ENCODE results near the gene KLHL1. TPM values are rescaled to one million over a fixed set of nuclear protein-coding genes. Genes with fewer than 3 reads are reported as not detected.

KLHL1 gene
- total RNA-seq, 5 donors from 2014 or later (not counting 1 experiment from before 2014, with no cell fraction given) = not detected

DNA sequence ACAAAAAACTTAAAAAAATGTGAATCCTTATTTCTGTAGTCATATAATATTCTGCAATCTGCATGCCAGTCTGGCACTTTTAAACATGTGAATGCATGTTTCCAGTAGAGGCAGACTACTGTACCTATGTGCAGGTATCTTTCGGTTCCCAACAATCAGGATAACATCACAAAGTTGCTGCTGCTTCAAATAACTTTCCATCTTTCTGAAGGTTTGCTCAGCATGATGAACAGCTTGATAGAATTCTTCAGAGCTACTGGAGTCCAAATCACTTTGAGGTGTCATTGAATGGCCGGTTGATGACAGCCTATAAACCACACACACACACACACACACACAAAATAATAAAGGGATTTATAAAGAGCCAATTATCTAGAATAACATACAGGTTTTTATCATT is 132.8 kb downstream of the KLHL1 start:
- Mint-ChIP-seq H3K9me3 (peaks cover 4 to 8% (median 8%) of the 10 kb centered on the region in 3 donors), H3K4me1 (no peaks in the 10 kb centered on the region), H3K27ac (no peak overlapping the region), H3K4me3 (no peak overlapping the region), H3K27me3 (no peaks in the 10 kb centered on the region), H3K36me3 (no peaks in the 10 kb centered on the region)
- no peak overlapping the region for H3K27ac ChIP-seq (ENCODE audit: low read length)
- DNase-seq (no peak), ATAC-seq (replicated peaks in 1 of 4) (no peak)
- 71% methylated on average over 1 of the region's 2 CpGs for WGBS (ENCODE audit: insufficient coverage)
- POLR2A ChIA-PET = no interaction called here
- no peaks in the 10 kb centered on the region for H3K4me1 ChIP-seq (ENCODE audit: control insufficient read depth in 1 of 2, extremely low read depth in 1 of 2, insufficient read depth in 2 of 2, low read length in 2 of 2)
- H3K4me3 ChIP-seq (ENCODE audit: control insufficient read depth in 1 of 2, extremely low read depth in 1 of 2, low read length in 1 of 2) = no peak overlapping the region
- no peaks in the 10 kb centered on the region for H3K9me3 ChIP-seq
- CTCF ChIA-PET = no interaction called here
- no peaks in the 10 kb centered on the region for H3K27me3 ChIP-seq (replicated peaks in 1 of 2; ENCODE audit: control insufficient read depth in 2 of 2, extremely low read depth in 1 of 2, insufficient read depth in 2 of 2, low read length in 1 of 2)
- H3K36me3 ChIP-seq (ENCODE audit: control insufficient read depth in 2 of 2, extremely low read depth in 1 of 2, insufficient read depth in 1 of 2, low read length in 1 of 2) = no peaks in the 10 kb centered on the region

- Mint-ChIP-seq H3K27ac (no peak overlapping the region), H3K9me3 (peaks cover 11 to 19% (median 16%) of the 10 kb centered on the region in 3 donors), H3K4me1 (no peaks in the 10 kb centered on the region), H3K27me3 (no peaks in the 10 kb centered on the region), H3K36me3 (no peaks in the 10 kb centered on the region), H3K4me3 (no peak overlapping the region)
- no peaks in the 10 kb centered on the region for H3K4me1 ChIP-seq (ENCODE audit: control insufficient read depth in 1 of 2, extremely low read depth in 1 of 2, insufficient read depth in 2 of 2, low read length in 2 of 2)
- DNase-seq (no peak), ATAC-seq (replicated peaks in 1 of 4) (no peak)
- POLR2A ChIA-PET = no interaction called here
- H3K9me3 ChIP-seq = no peaks in the 10 kb centered on the region
- H3K36me3 ChIP-seq (ENCODE audit: control insufficient read depth in 2 of 2, extremely low read depth in 1 of 2, insufficient read depth in 1 of 2, low read length in 1 of 2) = no peaks in the 10 kb centered on the region
- WGBS (ENCODE audit: insufficient coverage) = 4% methylated on average over 2 of the region's 2 CpGs
- H3K27ac ChIP-seq (ENCODE audit: low read length) = no peak overlapping the region
- H3K4me3 ChIP-seq (ENCODE audit: control insufficient read depth in 1 of 2, extremely low read depth in 1 of 2, low read length in 1 of 2) = no peak overlapping the region
- CTCF ChIA-PET = no interaction called here
- no peaks in the 10 kb centered on the region for H3K27me3 ChIP-seq (replicated peaks in 1 of 2; ENCODE audit: control insufficient read depth in 2 of 2, extremely low read depth in 1 of 2, insufficient read depth in 2 of 2, low read length in 1 of 2)
These were observed 137.7 kb downstream of the KLHL1 start for GRCh38 chr13:69970520-69970919.

- Mint-ChIP-seq H3K27ac (no peak overlapping the region), H3K36me3 (no peaks in the 10 kb centered on the region), H3K4me1 (no peaks in the 10 kb centered on the region), H3K4me3 (no peak overlapping the region), H3K27me3 (no peaks in the 10 kb centered on the region), H3K9me3 (peaks cover 0 to 11% (median 10%) of the 10 kb centered on the region in 3 donors)
- CTCF ChIA-PET = no interaction called here
- POLR2A ChIA-PET = no interaction called here
- no peak overlapping the region for H3K4me3 ChIP-seq (ENCODE audit: control insufficient read depth in 1 of 2, extremely low read depth in 1 of 2, low read length in 1 of 2)
- H3K36me3 ChIP-seq (ENCODE audit: control insufficient read depth in 2 of 2, extremely low read depth in 1 of 2, insufficient read depth in 1 of 2, low read length in 1 of 2) = no peaks in the 10 kb centered on the region
- H3K27ac ChIP-seq (ENCODE audit: low read length) = no peak overlapping the region
- H3K27me3 ChIP-seq (replicated peaks in 1 of 2; ENCODE audit: control insufficient read depth in 2 of 2, extremely low read depth in 1 of 2, insufficient read depth in 2 of 2, low read length in 1 of 2) = no peaks in the 10 kb centered on the region
- no peaks in the 10 kb centered on the region for H3K9me3 ChIP-seq
- ATAC-seq (replicated peaks in 1 of 4) (no peak), DNase-seq (no peak)
- 80% methylated on average over 1 of the region's 2 CpGs for WGBS (ENCODE audit: insufficient coverage)
- H3K4me1 ChIP-seq (ENCODE audit: control insufficient read depth in 1 of 2, extremely low read depth in 1 of 2, insufficient read depth in 2 of 2, low read length in 2 of 2) = no peaks in the 10 kb centered on the region
These were observed 149.2 kb downstream of the KLHL1 start for GRCh38 chr13:69959046-69959445.

- DNase-seq (no peak), ATAC-seq (replicated peaks in 1 of 4) (no peak)
- Mint-ChIP-seq H3K27me3 (no peaks in the 10 kb centered on the region), H3K4me1 (no peaks in the 10 kb centered on the region), H3K9me3 (peaks cover 0 to 13% (median 12%) of the 10 kb centered on the region in 3 donors), H3K36me3 (no peaks in the 10 kb centered on the region), H3K4me3 (no peak overlapping the region), H3K27ac (no peak overlapping the region)
- ChIA-PET POLR2A (no interaction called here), CTCF (interaction anchor here in 1 of 2 donors (0.7 kb wide), 1 partner anchor 10 kb away, joined by 3 read pairs; no protein-coding TSS in a partner anchor)
- no peak overlapping the region for H3K4me3 ChIP-seq (ENCODE audit: control insufficient read depth in 1 of 2, extremely low read depth in 1 of 2, low read length in 1 of 2)
- H3K36me3 ChIP-seq (ENCODE audit: control insufficient read depth in 2 of 2, extremely low read depth in 1 of 2, insufficient read depth in 1 of 2, low read length in 1 of 2) = no peaks in the 10 kb centered on the region
- no peaks in the 10 kb centered on the region for H3K4me1 ChIP-seq (ENCODE audit: control insufficient read depth in 1 of 2, extremely low read depth in 1 of 2, insufficient read depth in 2 of 2, low read length in 2 of 2)
- no CpG with 5 or more reads among the region's 5 CpGs for WGBS (ENCODE audit: insufficient coverage)
- H3K27me3 ChIP-seq (replicated peaks in 1 of 2; ENCODE audit: control insufficient read depth in 2 of 2, extremely low read depth in 1 of 2, insufficient read depth in 2 of 2, low read length in 1 of 2) = no peaks in the 10 kb centered on the region
- no peak overlapping the region for H3K27ac ChIP-seq (ENCODE audit: low read length)
- no peaks in the 10 kb centered on the region for H3K9me3 ChIP-seq
These were observed 151.4 kb downstream of the KLHL1 start for GRCh38 chr13:69956839-69957238.

DNA sequence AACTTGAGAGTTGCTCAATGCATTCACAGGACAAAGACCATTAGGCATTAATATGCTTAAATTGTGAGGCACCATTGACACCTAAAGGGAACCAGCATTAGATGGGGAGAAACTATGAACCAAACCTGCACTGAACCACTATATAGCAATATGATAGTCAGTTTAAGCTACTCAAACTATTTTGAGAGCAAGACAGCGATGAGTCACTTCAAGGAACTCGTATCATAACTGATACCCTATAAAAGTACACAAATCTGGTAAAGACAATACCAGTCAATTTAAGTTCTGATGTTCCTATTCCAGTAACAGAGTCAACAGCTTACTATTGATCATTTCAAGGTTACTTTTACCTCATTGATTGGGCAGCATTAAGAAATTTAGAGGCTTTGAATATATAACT is 151.9 kb downstream of the KLHL1 start:
- no peak for ATAC-seq (replicated peaks in 1 of 4)
- H3K27me3 ChIP-seq (replicated peaks in 1 of 2; ENCODE audit: control insufficient read depth in 2 of 2, extremely low read depth in 1 of 2, insufficient read depth in 2 of 2, low read length in 1 of 2) = no peaks in the 10 kb centered on the region
- H3K4me1 Mint-ChIP-seq = no peaks in the 10 kb centered on the region
- no peak overlapping the region for H3K27ac ChIP-seq (ENCODE audit: low read length)
- ChIA-PET POLR2A (no interaction called here), CTCF (interaction anchor here in 1 of 2 donors (0.7 kb wide), 1 partner anchor 10 kb away, joined by 3 read pairs; no protein-coding TSS in a partner anchor)
- no peaks in the 10 kb centered on the region for H3K27me3 Mint-ChIP-seq
- no peaks in the 10 kb centered on the region for H3K9me3 ChIP-seq
- H3K4me1 ChIP-seq (ENCODE audit: control insufficient read depth in 1 of 2, extremely low read depth in 1 of 2, insufficient read depth in 2 of 2, low read length in 2 of 2) = no peaks in the 10 kb centered on the region
- H3K36me3 ChIP-seq (ENCODE audit: control insufficient read depth in 2 of 2, extremely low read depth in 1 of 2, insufficient read depth in 1 of 2, low read length in 1 of 2) = no peaks in the 10 kb centered on the region
- H3K36me3 Mint-ChIP-seq = no peaks in the 10 kb centered on the region
- no peak overlapping the region for H3K4me3 Mint-ChIP-seq
- peaks cover 0 to 17% (median 16%) of the 10 kb centered on the region in 3 donors for H3K9me3 Mint-ChIP-seq
- no peak overlapping the region for H3K27ac Mint-ChIP-seq
- DNase-seq = no peak
- H3K4me3 ChIP-seq (ENCODE audit: control insufficient read depth in 1 of 2, extremely low read depth in 1 of 2, low read length in 1 of 2) = no peak overlapping the region
- no CpG with 5 or more reads among the region's 2 CpGs for WGBS (ENCODE audit: insufficient coverage)

GRCh38 chr13:69955271-69955670 is 153.0 kb downstream of the KLHL1 start:
- DNase-seq (no peak), ATAC-seq (replicated peaks in 1 of 4) (no peak)
- no peaks in the 10 kb centered on the region for H3K9me3 ChIP-seq
- H3K4me1 ChIP-seq (ENCODE audit: control insufficient read depth in 1 of 2, extremely low read depth in 1 of 2, insufficient read depth in 2 of 2, low read length in 2 of 2) = no peaks in the 10 kb centered on the region
- Mint-ChIP-seq H3K27me3 (no peaks in the 10 kb centered on the region), H3K9me3 (peaks cover 0 to 19% (median 17%) of the 10 kb centered on the region in 3 donors), H3K27ac (no peak overlapping the region), H3K4me1 (no peaks in the 10 kb centered on the region), H3K4me3 (no peak overlapping the region), H3K36me3 (no peaks in the 10 kb centered on the region)
- no peak overlapping the region for H3K27ac ChIP-seq (ENCODE audit: low read length)
- ChIA-PET CTCF (no interaction called here), POLR2A (no interaction called here)
- H3K36me3 ChIP-seq (ENCODE audit: control insufficient read depth in 2 of 2, extremely low read depth in 1 of 2, insufficient read depth in 1 of 2, low read length in 1 of 2) = no peaks in the 10 kb centered on the region
- H3K4me3 ChIP-seq (ENCODE audit: control insufficient read depth in 1 of 2, extremely low read depth in 1 of 2, low read length in 1 of 2) = no peak overlapping the region
- no peaks in the 10 kb centered on the region for H3K27me3 ChIP-seq (replicated peaks in 1 of 2; ENCODE audit: control insufficient read depth in 2 of 2, extremely low read depth in 1 of 2, insufficient read depth in 2 of 2, low read length in 1 of 2)

- POLR2A ChIA-PET = no interaction called here
- CTCF ChIA-PET = no interaction called here
- Mint-ChIP-seq H3K4me1 (no peaks in the 10 kb centered on the region), H3K27me3 (no peaks in the 10 kb centered on the region), H3K36me3 (no peaks in the 10 kb centered on the region), H3K27ac (no peak overlapping the region), H3K9me3 (peaks cover 4 to 25% (median 19%) of the 10 kb centered on the region in 3 donors), H3K4me3 (no peak overlapping the region)
- H3K27me3 ChIP-seq (replicated peaks in 1 of 2; ENCODE audit: control insufficient read depth in 2 of 2, extremely low read depth in 1 of 2, insufficient read depth in 2 of 2, low read length in 1 of 2) = no peaks in the 10 kb centered on the region
- ATAC-seq (replicated peaks in 1 of 4) (no peak), DNase-seq (no peak)
- H3K27ac ChIP-seq (ENCODE audit: low read length) = no peak overlapping the region
- H3K4me3 ChIP-seq (ENCODE audit: control insufficient read depth in 1 of 2, extremely low read depth in 1 of 2, low read length in 1 of 2) = no peak overlapping the region
- no peaks in the 10 kb centered on the region for H3K36me3 ChIP-seq (ENCODE audit: control insufficient read depth in 2 of 2, extremely low read depth in 1 of 2, insufficient read depth in 1 of 2, low read length in 1 of 2)
- WGBS (ENCODE audit: insufficient coverage) = no CpG with 5 or more reads among the region's 2 CpGs
- H3K9me3 ChIP-seq = no peaks in the 10 kb centered on the region
- H3K4me1 ChIP-seq (ENCODE audit: control insufficient read depth in 1 of 2, extremely low read depth in 1 of 2, insufficient read depth in 2 of 2, low read length in 2 of 2) = no peaks in the 10 kb centered on the region
These were observed 156.8 kb downstream of the KLHL1 start for GRCh38 chr13:69951412-69951811.
